OCI-LY3 (cell line): Measurements from ENCODE around the gene AQP1.

Experiments
- H2AFZ ChIP-seq: fragments of 200-600, 300-600 bp; shearing (Covaris generic); 2 replicates; pipeline ENCODE4 v1.6.0; 2014; ENCODE audit warnings: antibody characterized with exemption, low read depth, low read length
- H3K27ac ChIP-seq: fragments of 200-600, 300-600 bp; sonication (generic); 2 replicates; pipeline ENCODE4 v1.5.1; 2014; ENCODE audit warnings: mild to moderate bottlenecking, low read length, moderate library complexity, mixed read lengths
- H3K27me3 ChIP-seq: fragments of 200-600, 300-600 bp; sonication (generic); 2 replicates; pipeline ENCODE4 v1.6.1; 2014; ENCODE audit warnings: low read depth, low read length, mixed read lengths
- H3K36me3 ChIP-seq: fragments of 200-600, 300-600 bp; sonication (generic); replicated peaks from 2 replicates; pipeline ENCODE3; 2014; ENCODE audit warnings: low read depth, low read length, mixed read lengths
- H3K4me1 ChIP-seq: fragments of 300-600, 200-600 bp; sonication (generic); 2 replicates; pipeline ENCODE4 v1.6.1; 2014; ENCODE audit warnings: low read length, mixed read lengths
- H3K4me2 ChIP-seq: fragments of 200-600, 300-600 bp; sonication (generic); 2 replicates; pipeline ENCODE4 v1.6.1; 2014; ENCODE audit warnings: low read length, mixed read lengths
- H3K4me3 ChIP-seq: fragments of 300-600, 200-600 bp; sonication (generic); 2 replicates; pipeline ENCODE4 v1.5.1; 2014; ENCODE audit warnings: antibody characterized with exemption, mild to moderate bottlenecking, low read length, moderate library complexity
- H3K79me2 ChIP-seq: fragments of 300-600, 200-600 bp; shearing (Covaris generic); 2 replicates; pipeline ENCODE4 v1.6.1; 2014; ENCODE audit warnings: mild to moderate bottlenecking, low read length, mixed read lengths
- H3K9ac ChIP-seq: fragments of 300-600, 200-600 bp; shearing (Covaris generic); 2 replicates; pipeline ENCODE4 v1.6.0; 2014; ENCODE audit warnings: mild to moderate bottlenecking, low read length, moderate library complexity
- H3K9me3 ChIP-seq: fragments of 200-600, 300-600 bp; shearing (Covaris generic); 2 replicates; pipeline ENCODE4 v1.6.1; 2014; ENCODE audit warnings: low read length, mixed read lengths; ENCODE audit not compliant: insufficient read depth
- H4K20me1 ChIP-seq: fragments of 200-600, 300-600 bp; sonication (generic); 2 replicates; pipeline ENCODE4 v1.6.1; 2016; ENCODE audit warnings: low read length, mixed read lengths; ENCODE audit not compliant: insufficient read depth
- CTCF ChIP-seq: fragments of 200-600, 300-600 bp; sonication (generic); IDR thresholded peaks from 2 replicates; pipeline ENCODE4 v1.5.1; 2014; ENCODE audit warnings: antibody characterized with exemption, low read length, low read depth
- EZH2phosphoT487 ChIP-seq: fragments of 200-600 bp; shearing (Covaris generic); IDR thresholded peaks from 2 replicates; pipeline ENCODE4 v1.6.1; 2018; ENCODE audit warnings: antibody characterized with exemption, mixed run types, low read depth

Gene AQP1

GRCh38 chr7:30890226-30890625 is 21.4 kb upstream of the AQP1 start:
- H3K4me3 ChIP-seq = no peak overlapping the region
- no peak overlapping the region for H3K9ac ChIP-seq
- no peak overlapping the region for H3K4me2 ChIP-seq
- no peaks in the 10 kb centered on the region for H4K20me1 ChIP-seq
- no peak overlapping the region for H3K27ac ChIP-seq
- no peaks in the 10 kb centered on the region for H3K4me1 ChIP-seq
- H3K79me2 ChIP-seq = no peaks in the 10 kb centered on the region
- TF ChIP-seq EZH2phosphoT487 (no peak), CTCF (no peak)
- H2AFZ ChIP-seq = no peak overlapping the region
- H3K27me3 ChIP-seq = no peaks in the 10 kb centered on the region
- H3K9me3 ChIP-seq = no peaks in the 10 kb centered on the region
- H3K36me3 ChIP-seq = no peaks in the 10 kb centered on the region

DNA sequence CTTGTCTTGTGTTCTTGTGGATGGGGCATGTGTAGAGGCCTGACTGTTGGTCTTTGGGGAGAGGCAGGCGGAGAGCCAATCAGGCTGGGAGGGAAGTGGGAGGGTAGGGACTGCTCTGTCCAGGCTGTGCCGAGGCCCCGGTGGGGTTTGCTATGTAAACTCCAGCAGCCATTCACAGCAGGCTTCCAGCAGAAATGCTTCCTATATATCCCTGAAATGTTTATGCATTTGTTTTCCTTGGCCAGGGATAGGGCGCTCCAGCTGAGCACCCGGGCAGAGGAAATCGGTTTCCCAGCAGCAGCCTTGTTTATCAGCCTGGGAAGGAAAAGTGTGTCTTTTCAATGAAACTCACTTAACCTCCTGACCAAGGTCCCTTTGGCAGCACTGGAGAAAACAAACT is 18.3 kb upstream of the AQP1 start:
- no peak for TF ChIP-seq CTCF
- TF ChIP-seq EZH2phosphoT487 = no peak
- Histone ChIP-seq H3K9ac (no peak overlapping the region), H3K4me3 (no peak overlapping the region), H3K27me3 (no peaks in the 10 kb centered on the region), H3K79me2 (no peaks in the 10 kb centered on the region), H3K4me1 (no peaks in the 10 kb centered on the region), H3K9me3 (no peaks in the 10 kb centered on the region), H3K4me2 (no peak overlapping the region), H2AFZ (no peak overlapping the region), H3K27ac (no peak overlapping the region), H3K36me3 (no peaks in the 10 kb centered on the region), H4K20me1 (no peaks in the 10 kb centered on the region)

DNA sequence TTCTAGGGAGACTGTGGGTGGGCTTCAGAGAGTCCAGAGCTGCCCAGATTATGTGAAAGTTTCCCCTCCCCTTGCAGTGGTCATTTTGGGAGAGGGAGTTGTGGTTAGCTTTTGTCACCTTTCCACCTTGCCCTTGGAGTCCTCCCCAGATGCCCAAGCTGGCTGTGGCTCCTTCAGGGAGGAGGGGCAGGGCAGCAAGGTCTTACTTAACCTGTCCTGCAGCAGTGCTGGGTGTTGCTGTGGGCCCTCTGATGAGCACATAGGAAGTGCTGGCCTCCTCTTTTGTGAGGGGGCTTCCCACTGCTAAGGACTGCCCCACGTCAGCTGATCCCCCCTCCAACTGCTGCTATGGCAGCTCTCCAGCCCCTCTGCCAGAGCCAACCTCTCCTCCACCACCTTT is 17.6 kb upstream of the AQP1 start:
- H2AFZ ChIP-seq = no peak overlapping the region
- no peaks in the 10 kb centered on the region for H3K9me3 ChIP-seq
- no peak overlapping the region for H3K9ac ChIP-seq
- no peak overlapping the region for H3K4me2 ChIP-seq
- H3K27ac ChIP-seq = no peak overlapping the region
- no peaks in the 10 kb centered on the region for H3K27me3 ChIP-seq
- no peaks in the 10 kb centered on the region for H3K36me3 ChIP-seq
- no peak for TF ChIP-seq EZH2phosphoT487
- TF ChIP-seq CTCF = no peak
- no peaks in the 10 kb centered on the region for H3K79me2 ChIP-seq
- H3K4me3 ChIP-seq = no peak overlapping the region
- H3K4me1 ChIP-seq = no peaks in the 10 kb centered on the region
- no peaks in the 10 kb centered on the region for H4K20me1 ChIP-seq

DNA sequence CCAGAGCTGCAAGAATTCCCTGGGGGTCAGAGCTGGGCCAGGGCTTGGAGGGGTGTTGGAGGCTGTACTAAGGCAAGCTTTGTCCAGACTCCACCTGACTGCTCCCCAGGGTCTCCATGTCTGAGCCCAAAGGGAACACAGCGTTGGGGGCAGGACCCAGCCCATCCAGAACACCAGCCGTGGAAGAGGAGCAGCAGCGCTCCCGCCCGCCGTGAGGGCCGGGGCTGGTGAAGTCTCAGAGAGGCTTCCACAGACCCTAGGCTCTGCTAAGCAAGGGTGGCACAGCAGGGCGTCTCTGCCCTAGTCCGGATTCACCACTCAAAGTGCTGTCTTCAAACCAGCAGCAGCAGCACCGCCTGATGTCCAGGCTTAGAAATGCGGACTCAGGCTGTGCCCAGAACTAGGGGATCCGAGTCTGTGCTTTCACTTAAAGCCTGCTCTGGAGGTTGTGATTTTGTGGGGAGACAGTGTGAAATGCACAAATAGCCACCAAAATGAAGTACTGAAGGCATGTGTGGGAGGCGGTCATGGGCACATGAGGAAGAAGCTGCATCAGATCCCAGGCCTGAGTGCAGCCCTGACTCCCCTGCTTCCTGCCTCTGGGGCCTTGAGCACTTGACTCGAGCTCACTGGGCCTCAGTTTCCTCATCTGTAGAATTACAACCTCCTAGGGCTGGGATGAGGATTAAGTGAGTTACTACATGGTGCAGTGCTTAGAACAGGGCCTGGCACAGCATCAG is 16.6 kb upstream of the AQP1 start:
- Histone ChIP-seq H3K4me1 (no peaks in the 10 kb centered on the region), H3K27ac (no peak overlapping the region), H2AFZ (no peak overlapping the region), H3K79me2 (no peaks in the 10 kb centered on the region), H3K27me3 (no peaks in the 10 kb centered on the region), H3K36me3 (no peaks in the 10 kb centered on the region), H3K9me3 (no peaks in the 10 kb centered on the region), H4K20me1 (no peaks in the 10 kb centered on the region), H3K4me2 (no peak overlapping the region), H3K4me3 (no peak overlapping the region), H3K9ac (no peak overlapping the region)
- TF ChIP-seq EZH2phosphoT487 (no peak), CTCF (no peak)
